HG03342 (cell line): ENCODE results near the gene DIS3L2.

Source experiments
- ATAC-seq: cut with Tn5 transposase; IDR thresholded peaks from one replicate; pipeline ENCODE4 v1.9.1; 2021; ENCODE audit warnings: mild to moderate bottlenecking, moderate library complexity; ENCODE audit not compliant: unreplicated experiment

Gene DIS3L2

DNA sequence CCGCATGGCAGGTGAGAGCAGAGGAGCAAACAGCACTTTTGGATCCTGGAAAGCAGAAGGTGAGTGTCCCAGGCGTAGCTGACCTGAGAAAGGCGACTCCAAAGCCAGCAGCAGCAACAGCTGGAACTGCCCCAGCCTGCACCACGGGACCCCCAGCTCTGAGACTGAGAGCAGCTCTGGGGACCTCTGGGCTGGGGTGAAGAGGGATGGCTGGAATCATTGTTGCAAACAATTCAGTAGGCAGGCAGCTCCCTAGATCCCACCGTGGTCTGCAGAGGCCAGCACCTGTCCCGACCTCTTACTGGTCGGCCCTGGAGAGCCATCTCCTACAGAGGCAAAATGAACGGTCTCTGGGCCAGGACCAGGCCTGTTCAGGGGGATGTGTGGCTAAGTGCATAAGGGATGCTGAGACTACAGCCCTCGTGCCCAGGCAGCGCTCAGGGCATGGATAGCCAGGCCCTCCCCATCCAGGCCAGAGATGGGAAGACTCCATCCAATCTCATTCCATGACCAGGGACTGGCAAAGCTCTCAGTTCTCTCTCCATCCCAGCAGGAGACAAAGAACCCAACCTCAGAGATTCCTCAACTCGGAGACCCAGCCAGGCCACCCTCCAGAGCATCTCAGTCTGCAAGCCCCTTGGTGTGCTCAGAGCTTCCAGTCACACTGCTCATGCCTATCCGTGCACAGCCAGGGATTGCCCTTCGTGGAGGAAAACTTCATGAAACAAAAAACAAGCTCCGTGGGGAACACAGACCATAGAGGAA is 378.8 kb downstream of the DIS3L2 start:
- ATAC-seq = no peak

DNA sequence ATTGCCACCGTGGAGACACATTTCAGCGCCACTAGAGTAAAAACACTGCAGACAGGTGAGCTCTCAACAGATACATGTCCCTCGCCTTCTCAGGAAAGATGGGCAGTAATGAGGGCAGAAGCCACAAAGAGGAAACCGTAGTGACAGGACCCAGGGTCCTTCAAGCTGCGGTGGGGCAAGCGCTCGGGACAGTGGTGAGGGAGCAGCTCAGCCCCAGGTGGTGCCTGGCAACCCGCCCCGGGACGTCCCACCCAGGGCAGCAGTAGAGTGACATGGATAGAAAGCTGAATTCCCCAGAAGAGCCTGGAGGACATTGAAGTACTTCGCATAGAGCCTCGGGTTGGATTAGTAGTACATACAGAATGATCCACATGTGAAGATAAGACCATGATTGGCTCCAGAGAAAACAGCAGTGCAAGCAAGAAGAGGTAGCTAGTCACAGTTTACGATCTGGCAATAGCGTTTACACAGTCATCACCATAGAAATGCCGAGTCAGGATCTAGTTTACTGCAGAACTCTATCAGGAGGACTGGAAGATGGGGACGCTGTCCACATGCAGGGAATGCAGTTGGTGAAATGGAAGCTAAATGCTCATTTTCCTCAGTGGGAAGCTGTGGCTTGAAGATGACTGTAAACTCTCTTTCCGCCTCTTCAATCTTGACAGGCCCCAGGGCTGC is 379.7 kb downstream of the DIS3L2 start:
- no peak for ATAC-seq

DNA sequence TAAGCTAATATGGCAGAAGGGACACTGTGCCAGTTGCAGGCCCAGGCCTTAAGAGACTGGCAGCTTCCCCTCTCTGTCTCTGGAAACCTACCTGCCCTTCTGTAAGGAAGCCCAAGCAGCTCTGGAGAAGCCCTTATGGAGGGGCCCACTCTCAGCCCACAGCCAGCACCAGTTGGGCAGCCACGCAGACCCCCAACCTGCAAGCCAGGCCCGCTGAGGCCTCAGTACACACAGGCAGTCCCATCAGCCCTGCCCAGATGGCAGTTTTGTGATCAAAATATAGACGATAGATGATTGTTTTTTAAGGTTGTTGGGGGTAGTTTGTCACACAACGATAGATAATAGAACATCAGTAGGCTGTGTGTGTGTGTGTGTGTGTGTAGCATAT is 380.2 kb downstream of the DIS3L2 start:
- ATAC-seq = no peak

DNA sequence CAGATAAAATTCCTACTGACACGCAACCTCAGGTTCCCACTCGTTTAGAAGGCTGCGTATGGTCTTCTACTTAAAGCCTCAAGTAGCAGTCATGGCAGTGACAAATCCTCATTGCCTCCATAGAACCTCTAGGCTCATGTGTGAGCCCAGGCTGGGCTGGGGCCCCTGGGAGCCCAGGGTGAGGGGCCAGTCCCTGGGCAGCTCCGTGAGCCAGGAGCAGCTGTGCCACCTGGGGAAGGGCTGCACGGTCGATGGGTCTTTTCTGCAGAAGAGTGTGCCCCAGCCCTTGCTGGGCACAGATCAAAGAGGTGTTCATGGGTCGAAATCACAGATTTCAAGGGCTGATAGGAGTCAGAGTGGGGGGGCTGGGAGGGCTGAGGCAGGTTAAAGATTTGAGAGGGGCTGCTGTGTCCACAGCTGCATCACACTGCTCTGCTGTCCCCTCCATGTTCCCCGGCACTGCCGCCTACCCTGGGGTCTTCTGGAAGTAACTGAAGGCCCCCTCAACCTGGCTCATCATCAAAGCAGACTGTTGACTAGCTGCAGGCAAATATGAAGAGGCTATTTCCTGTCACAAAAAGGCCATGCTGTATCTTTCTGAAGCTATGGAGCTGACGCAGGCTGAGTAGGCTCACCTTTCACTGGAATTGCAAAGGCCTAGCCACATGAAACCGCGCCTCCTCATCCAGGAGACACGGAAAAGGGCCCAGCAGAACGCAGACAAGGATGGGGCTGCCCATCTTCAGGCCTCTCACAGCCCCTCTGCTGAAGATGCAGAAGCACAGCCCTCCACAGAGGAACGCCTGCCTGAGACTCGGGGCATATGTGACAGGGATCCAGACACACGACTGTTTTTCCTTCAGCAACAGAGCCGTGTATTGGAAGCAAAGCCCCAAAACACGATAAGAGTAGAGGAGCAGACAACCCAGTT is 381.4 kb downstream of the DIS3L2 start:
- ATAC-seq = no peak

DNA sequence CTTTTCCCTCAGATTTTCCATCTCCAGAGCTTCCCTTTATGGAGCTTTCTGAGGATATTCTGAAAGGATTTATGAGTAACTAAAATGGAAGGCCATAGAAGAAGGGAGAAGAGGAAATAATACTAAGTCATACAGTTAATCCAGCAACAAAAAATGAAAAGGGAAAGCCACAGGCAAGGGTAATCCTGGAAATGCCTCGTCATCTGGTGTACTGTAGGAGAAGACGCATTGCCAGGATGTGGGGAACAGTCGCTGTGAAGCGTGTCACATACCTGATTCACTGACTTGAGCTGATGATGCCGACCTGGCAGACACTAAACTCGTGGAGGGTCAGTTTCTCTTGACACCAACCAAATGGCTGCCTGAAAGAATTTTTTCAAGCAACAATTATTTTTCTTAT is 382.3 kb downstream of the DIS3L2 start:
- ATAC-seq = no peak

DNA sequence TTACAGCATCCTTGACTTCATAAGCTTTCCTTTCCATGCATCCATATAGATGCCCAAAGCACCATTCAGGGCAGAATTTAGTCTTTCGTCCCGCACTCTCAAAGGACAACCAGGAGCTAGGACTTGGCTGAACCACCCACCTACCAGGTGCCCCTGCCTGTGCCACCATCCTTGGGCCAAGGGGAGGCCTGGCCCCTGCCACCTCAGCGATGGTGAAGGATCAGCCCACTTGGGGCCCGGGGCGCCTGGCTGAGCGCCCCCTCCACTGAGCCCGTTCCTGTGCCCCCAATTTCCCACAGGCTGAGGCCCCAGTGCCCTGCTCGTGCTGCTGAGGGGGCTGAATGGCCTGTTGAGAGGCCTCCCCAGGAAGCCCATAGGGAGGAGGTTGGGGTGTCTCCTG is 383.7 kb downstream of the DIS3L2 start:
- no peak for ATAC-seq

DNA sequence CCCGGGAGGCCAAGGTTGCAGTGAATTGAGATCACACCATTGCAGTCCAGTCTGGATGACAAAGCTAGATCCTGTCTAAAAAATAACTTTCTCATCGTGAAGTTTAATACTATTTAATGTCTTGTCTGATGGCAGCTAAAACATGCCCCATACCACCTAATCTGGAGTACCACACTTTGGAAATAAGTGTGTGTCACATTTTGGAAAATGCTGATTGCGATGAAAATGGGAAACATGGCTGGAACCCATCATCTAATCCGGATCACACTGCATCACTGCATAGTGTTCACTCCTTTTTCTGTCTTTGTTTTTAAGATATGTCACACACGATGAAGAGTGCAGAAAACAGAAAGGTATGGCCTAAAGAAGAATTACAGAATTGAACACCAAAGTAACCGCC is 385.9 kb downstream of the DIS3L2 start:
- no peak for ATAC-seq

DNA sequence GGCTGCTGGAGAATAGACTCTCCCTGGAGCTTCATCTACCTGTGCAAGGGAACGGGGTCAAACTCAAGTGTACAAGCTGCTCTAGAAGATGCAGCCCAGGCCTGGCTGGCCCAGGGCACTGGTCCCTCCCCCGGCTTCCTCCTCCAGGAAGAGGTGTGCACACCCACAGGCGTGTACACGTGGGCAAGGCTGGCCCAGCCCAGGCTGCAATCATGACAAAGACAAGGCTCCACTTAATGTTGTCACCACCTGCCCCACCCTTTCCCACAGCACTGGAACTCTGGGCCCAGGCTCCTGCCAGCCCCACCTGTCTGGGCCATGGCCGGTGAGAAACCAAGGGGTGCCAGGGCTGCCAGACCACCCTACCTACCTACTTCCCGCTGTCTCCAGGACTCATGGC is 387.4 kb downstream of the DIS3L2 start:
- ATAC-seq = no peak

DNA sequence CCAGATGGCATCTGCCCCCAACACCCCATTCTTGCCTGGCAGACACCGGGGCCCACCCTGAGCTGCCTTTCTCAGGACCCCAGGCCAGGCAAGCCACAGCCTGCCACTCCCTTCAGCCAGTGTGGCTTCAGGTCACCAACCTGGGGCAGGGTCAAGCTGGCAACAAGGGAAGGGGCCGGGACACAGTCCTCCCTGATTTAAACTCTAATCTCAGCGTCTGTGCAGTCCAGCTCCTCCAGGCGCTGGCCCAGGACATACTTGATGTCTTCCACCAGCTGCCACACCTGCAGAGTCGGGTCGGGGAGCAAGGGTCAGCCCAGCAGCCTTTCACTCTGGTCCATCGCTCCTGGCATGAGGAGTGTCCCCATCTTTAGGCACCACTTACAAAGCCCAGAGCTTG is 388.0 kb downstream of the DIS3L2 start:
- ATAC-seq = no peak

DNA sequence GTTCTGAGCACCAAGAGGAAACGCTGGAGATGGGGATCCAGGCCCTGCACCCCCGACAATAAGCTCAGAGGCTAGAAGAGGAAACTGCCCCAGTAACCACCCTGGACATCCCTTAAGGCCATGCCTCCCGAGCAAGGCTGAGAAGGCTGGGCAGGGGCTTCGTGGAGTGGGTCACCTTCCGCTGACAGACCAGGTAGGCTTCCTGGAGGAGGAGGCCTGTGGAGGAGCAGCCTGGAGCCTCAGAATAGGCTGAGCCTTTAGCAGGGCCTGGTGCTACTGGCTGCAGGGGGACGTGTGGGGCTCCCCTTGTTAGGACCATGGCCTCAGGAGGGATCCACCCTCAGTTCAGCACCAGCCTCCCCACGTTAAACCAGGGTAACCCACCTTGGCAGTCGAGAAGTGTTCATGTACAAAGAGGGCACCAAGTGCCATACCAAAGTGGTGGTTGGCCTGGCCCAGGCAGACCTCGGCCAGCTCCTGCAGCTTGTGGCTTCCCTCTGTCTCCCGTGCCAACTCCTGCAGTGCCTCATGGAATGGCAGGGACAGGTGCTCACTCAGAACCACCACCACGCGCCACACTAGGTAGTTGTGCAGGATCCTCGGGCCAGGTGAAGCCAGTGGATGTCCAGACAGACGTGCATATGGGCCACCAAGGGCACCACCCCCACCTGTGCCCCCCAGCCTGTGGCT is 388.6 kb downstream of the DIS3L2 start:
- ATAC-seq = no peak

DNA sequence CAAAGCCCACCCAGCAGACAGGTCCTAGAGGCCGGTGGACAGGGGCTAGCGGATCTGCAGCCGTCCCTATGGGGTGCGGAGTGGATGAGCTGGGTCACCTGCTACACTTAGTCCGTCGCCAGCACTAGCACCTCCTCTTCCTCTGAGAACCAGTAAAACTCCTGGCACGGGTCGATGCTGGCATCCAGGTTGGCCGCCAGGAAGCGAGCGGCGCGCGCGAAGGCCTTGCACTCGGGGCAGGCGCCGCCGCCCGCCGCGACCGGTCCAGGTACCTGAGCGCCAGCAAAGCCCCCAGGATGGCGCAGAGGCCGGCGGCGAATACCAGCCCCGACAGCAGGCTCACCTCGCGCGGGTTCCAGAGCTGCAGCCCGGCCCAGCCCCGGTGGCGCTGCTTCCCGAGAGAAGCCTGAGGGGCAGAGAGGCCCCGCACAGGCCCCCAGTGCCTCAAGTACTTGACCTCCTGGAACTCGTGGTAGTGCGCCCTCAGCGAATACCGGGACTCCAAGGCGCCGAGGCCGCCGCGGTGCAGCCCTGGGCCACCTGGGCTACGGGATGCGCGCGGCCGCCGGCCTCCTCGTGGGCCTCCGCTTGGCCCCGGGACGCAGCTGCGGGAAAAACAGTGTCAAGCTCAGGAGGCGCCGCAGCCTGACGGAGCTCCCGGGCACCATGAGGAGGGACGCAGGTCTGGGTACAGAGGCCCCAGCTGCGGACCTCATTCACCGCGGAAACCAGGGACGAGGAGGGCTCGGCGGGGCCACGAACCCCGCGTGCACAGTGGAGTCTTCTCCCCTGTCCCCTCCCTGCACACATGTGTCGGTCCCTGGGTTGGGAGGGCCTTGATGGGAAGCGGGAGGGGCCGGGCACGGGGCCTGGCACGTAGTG is 389.5 kb downstream of the DIS3L2 start:
- no peak for ATAC-seq

DNA sequence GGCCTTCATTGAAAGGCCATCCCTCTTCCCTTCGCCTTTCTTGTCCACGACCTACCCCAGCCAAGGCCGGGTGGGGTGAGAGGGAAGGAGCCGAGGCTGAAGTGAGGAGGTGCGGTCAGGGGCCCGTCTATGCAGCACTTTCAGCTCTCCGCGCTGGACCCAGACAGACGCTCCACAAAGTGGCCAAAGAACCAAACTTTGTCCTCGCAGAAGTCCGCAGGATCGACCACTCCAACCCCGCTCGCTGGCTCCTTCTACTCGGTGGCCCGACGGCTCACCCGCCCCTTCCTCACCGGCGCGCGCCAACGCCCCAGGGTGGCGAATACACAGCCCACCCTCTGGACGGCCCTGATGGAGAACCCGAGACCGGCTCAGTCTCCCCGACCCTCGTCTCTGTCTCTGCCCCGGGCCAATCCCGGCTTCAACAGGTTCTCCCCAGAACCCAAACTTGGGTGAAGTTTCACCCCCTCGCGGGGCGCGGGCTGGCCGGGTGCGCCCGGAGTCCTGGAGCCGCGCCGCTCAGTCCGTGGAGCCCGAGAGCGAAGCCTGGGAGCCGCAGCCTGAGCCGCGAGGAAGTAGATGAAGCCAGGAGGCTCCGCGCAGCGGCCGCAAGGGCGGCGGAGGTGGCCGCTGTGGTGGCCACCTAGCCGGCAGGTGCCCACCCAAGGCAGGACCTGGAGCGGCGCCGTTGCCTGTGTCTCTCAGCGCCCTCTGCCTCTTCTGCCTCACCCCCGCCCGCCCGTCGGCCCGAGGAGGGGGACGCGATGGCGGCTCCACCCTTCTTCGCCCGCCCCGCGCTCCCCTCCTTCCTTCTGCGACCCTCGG is 390.4 kb downstream of the DIS3L2 start:
- ATAC-seq = no peak

DNA sequence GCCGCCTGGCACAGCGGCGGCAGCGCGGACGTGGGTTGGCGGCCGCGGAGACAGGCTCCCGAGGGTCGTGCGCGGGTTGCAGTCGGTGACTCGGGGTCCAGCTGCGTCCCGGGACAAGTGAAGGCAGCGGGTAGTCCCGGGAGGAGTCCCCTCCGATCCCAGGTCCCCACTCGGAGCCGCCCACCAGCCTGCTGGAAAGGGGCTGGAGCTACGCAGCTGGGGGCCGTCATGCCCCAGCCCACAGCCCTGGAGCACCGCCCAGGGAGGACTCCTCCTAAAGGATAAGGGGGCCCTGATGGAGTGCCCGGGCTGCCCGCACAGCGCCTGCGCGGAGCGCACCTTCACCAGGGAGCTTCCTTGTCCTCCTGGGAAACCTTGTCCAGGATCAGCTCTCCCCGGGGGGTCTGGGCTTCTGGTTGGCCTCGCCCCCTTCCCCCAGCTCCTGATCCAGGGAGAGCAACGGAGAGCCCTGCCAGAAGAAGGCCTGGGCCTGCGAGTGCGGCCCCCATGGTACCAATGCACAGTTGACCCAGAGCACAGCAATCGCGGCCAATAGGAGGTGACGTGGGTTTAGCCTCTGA is 391.1 kb downstream of the DIS3L2 start:
- no peak for ATAC-seq

DNA sequence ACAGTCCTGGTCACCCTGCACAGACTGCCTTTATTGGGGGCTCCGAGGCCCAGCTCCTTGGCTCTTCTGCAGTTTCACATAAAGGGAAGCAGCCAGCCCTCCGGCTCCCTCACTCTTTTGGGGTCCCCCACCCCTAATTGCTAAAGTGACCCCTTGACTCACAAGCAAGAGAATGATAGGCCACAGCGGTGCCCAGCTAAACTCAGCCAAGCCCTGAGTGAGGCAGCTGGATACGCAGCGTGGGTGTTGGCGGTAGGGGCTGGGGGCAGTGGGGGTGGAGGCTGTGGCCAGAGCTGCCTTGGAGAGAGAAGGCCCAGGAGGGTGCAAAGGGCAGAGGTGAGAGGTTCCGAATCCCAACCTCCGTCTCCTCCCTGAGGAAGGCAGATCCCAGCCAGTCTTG is 391.6 kb downstream of the DIS3L2 start:
- ATAC-seq = no peak

DNA sequence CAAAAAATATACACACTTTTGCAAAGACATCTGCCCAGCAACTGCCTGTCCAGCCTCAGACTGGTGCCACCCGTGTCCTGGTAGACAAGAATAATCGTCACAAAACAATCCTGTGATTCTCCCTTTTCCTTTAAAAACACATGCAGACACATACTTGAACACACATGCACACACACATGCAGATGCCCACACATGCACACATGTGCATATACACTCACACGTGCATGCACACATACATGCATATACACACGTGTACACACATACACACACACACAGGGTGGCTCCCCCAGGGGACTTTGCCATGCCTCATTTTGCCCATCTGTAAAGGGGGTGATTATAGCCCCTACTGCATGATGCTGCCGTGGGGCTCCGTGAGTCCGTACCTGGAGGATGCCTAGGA is 392.1 kb downstream of the DIS3L2 start:
- no peak for ATAC-seq

DNA sequence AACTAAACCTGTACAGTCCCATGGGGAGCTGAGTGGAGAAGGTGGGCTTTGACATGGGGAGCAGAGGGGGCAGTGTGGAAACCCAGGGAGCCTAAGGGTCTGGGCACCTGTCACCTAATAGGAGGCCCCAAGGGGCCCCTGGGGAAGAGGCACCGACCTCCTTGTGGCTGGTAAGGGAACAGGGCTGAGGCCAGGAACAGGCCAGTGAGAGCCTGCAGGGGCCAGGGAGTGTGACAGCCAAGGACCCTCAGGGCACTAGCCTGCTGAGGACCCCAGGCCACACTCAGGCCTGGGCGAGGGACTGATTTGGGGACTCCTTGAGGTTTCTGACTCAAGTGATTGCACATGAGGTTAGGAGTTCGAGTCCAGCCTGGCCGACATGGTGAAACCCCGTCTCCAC is 392.6 kb downstream of the DIS3L2 start:
- ATAC-seq = no peak

DNA sequence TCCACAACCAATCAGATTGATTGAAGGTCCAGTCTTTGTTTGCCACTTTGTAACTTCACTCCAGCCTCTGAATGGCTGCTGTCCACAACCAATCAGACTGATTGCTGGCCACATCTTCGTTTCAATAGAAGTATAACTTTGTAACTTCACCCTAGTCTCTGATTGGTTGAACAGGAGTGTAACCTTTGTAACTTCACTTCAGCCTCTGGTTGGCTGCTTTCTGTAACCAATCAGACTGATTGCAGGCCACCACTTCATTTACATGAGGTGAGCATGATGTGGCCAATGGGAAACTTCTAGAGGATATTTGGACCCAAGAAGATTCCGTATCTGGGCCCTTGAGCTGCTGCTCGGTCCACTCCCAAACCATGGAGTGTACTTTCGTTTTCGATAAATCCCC is 400.1 kb downstream of the DIS3L2 start:
- no peak for ATAC-seq

DNA sequence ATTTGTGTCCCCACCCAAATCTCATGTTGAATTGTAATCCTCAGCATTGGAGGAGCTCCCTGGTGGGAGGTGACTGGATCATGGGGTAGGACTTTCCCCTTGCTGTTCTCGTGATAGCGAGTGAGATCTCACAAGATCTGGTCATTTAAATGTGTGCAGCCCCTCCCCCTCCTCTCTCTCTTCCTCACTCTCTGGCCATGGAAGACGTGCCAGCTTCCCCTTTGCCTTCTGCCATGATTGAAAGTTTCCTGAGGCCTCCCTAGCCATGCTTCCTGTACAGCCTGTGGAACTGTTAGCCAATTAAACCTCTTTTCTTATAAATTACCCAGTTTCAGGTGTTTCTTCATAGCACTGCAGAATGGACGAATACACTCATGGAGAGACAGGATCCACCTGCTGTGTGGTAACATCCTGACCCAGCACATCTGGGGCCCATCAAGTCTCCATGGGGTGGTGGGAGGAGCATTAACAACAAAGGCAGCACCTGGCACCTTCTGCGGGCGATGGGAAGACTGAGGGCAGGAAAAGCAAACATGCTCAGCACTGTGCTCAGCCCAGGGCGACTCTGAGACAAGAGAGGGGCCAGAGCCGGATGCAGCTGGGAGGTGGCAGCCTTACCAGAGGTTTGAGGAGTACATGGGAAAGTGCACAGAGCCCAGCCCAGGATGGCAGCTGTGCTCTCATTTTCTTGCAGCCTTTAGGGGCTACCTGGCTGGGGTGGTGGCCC is 400.8 kb downstream of the DIS3L2 start:
- no peak for ATAC-seq
